OCI-LY1 (cell line): ENCODE results near the gene SMIM7.

ENCODE experiments used
- CTCF ChIP-seq: fragments of 200-600 bp; sonication (generic), shearing (Covaris generic); IDR thresholded peaks from 2 replicates; pipeline ENCODE4 v1.5.1; 2017; ENCODE audit warnings: mild to moderate bottlenecking, antibody characterized with exemption, low read length, moderate library complexity, mixed read lengths
- EZH2 ChIP-seq: fragments of 200-600 bp; sonication (generic), shearing (Covaris generic); IDR thresholded peaks from 2 replicates; pipeline ENCODE4 v1.8.0; 2017; ENCODE audit warnings: borderline replicate concordance, mixed run types, mild to moderate bottlenecking, antibody characterized with exemption, low read length, moderate library complexity, mixed read lengths

DNA sequence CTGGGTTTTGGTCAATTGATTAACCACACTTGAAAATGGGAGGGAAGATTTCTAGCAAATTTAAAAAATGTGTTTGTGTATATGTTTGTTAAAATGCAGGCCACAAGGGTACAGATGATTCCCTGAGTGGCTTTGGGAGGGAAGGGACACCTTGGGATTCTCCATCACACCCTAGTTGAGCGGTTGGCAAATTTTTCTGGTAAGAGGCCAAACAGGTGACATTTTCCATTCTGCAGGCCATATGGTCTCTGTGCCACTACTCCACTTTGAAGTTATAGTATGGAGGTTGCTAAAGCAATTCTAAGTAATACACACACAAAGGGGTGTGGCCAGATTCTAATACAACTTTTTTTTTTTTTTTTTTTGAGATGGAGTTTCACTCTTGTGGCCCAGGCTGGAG is 19.0 kb downstream of the SMIM7 start:
- TF ChIP-seq CTCF (no peak), EZH2 (no peak)
